IMR-90 (cell line): ENCODE data around the gene DMD. TPM values are rescaled to one million over a fixed set of nuclear protein-coding genes. Genes with fewer than 3 reads are reported as not detected.

Experiments used
- ATAC-seq: fragments of 200-7000 bp; cut with Tn5 transposase; 2 replicates; pipeline ENCODE4 v1.9.1; 2020; ENCODE audit warnings: low read depth, mild to moderate bottlenecking, moderate library complexity
- BruUV-seq: library from RNA; stranded (reverse); fragments of 400-500 nt; replicated peaks from 2 replicates; lab custom pipeline; 2021; lab: Mats Ljungman, UMichigan
- CTCF ChIA-PET: fragments of 300-600 bp; formaldehyde crosslinking; extraction: SDS; loops from one replicate; lab custom pipeline; 2021; ENCODE audit warnings: antibody characterized with exemption; lab: Yijun Ruan, JAX
- POLR2A ChIA-PET: fragments of 300-600 bp; sonication (Branson Sonifier 250); formaldehyde crosslinking; loops from one replicate; lab custom pipeline; 2022; ENCODE audit warnings: antibody characterized with exemption; ENCODE audit not compliant: unreplicated experiment; lab: Charles Lee
- DNase-seq: peaks from one replicate; pipeline ENCODE4 v3.0.0; 2013
- H2AFZ ChIP-seq: replicated peaks from 2 replicates; pipeline ENCODE3; 2013; ENCODE audit warnings: low read length, mild to moderate bottlenecking; ENCODE audit not compliant: poor library complexity
- H2AK5ac ChIP-seq: 2 replicates; pipeline ENCODE4 v1.6.1; 2013; ENCODE audit warnings: low read depth, low read length, inconsistent platforms
- H2AK9ac ChIP-seq: replicated peaks from 2 replicates; pipeline ENCODE3; 2013; ENCODE audit warnings: mild to moderate bottlenecking, low read depth, low read length, moderate library complexity; ENCODE audit not compliant: poor library complexity
- H2BK120ac ChIP-seq: 2 replicates; pipeline ENCODE4 v1.6.1; 2013; ENCODE audit warnings: low read depth, low read length, inconsistent platforms
- H2BK15ac ChIP-seq: 3 replicates; pipeline ENCODE4 v1.6.1; 2013; ENCODE audit warnings: low read depth, low read length, inconsistent platforms
- H2BK20ac ChIP-seq: 2 replicates; pipeline ENCODE4 v1.6.1; 2013; ENCODE audit warnings: low read depth, mild to moderate bottlenecking, inconsistent platforms, low read length, moderate library complexity
- H2BK5ac ChIP-seq: 2 replicates; pipeline ENCODE4 v1.6.1; 2013; ENCODE audit warnings: mild to moderate bottlenecking, low read depth, low read length, inconsistent platforms; ENCODE audit not compliant: poor library complexity, severe bottlenecking
- H3K14ac ChIP-seq: replicated peaks from 2 replicates; pipeline ENCODE4 v1.6.1; 2013; ENCODE audit warnings: low read depth, low read length, inconsistent platforms
- H3K18ac ChIP-seq: 2 replicates; pipeline ENCODE4 v1.6.1; 2013; ENCODE audit warnings: low read depth, low read length, control low read depth
- H3K23ac ChIP-seq: 2 replicates; pipeline ENCODE4 v1.6.1; 2013; ENCODE audit warnings: low read depth, low read length, inconsistent platforms
- H3K27ac ChIP-seq: 2 replicates; pipeline ENCODE4 v1.5.1; 2013; ENCODE audit warnings: mild to moderate bottlenecking, control low read depth, low read length; ENCODE audit not compliant: insufficient read depth
- H3K27me3 ChIP-seq: 2 replicates; pipeline ENCODE4 v1.6.1; 2013; ENCODE audit warnings: low read length; ENCODE audit not compliant: control insufficient read depth, insufficient read depth
- H3K36me3 ChIP-seq: 2 replicates; pipeline ENCODE4 v1.6.1; 2013; ENCODE audit warnings: low read length, mixed read lengths; ENCODE audit not compliant: control insufficient read depth, insufficient read depth
- H3K4ac ChIP-seq: 2 replicates; pipeline ENCODE4 v1.6.1; 2013; ENCODE audit warnings: low read depth, low read length, inconsistent platforms
- H3K4me1 ChIP-seq: 2 replicates; pipeline ENCODE4 v1.6.1; 2013; ENCODE audit warnings: low read length, mixed read lengths; ENCODE audit not compliant: control insufficient read depth, insufficient read depth
- H3K4me2 ChIP-seq: 2 replicates; pipeline ENCODE4 v1.6.1; 2013; ENCODE audit warnings: low read depth, mild to moderate bottlenecking, control low read depth, low read length, moderate library complexity
- H3K4me3 ChIP-seq: 2 replicates; pipeline ENCODE4 v1.5.1; 2013; ENCODE audit warnings: low read depth, mild to moderate bottlenecking, control low read depth, low read length, moderate library complexity; ENCODE audit not compliant: insufficient read depth
- H3K56ac ChIP-seq: 2 replicates; pipeline ENCODE4 v1.6.1; 2013; ENCODE audit warnings: low read length, inconsistent platforms; ENCODE audit not compliant: insufficient read depth; ENCODE audit errors: extremely low read depth
- H3K79me1 ChIP-seq, 2 experiments: 2 replicates each; pipeline ENCODE4 v1.6.1; 2013; ENCODE audit warnings: low read length in 2 of 2, inconsistent platforms in 1 of 2, low read depth in 1 of 2
- H3K9ac ChIP-seq: 2 replicates; pipeline ENCODE4 v1.6.1; 2013; ENCODE audit warnings: low read depth, low read length, control low read depth
- H3K9me1 ChIP-seq: 2 replicates; pipeline ENCODE4 v1.6.1; 2013; ENCODE audit warnings: low read length, inconsistent platforms; ENCODE audit not compliant: insufficient read depth
- H3K9me3 ChIP-seq: 2 replicates; pipeline ENCODE4 v1.6.1; 2013; ENCODE audit warnings: low read length; ENCODE audit not compliant: control insufficient read depth, insufficient read depth
- H4K20me1 ChIP-seq: 2 replicates; pipeline ENCODE4 v1.6.1; 2013; ENCODE audit warnings: low read length, inconsistent platforms; ENCODE audit not compliant: insufficient read depth
- H4K5ac ChIP-seq: 2 replicates; pipeline ENCODE4 v1.6.1; 2013; ENCODE audit warnings: mild to moderate bottlenecking, low read depth, low read length, control low read depth
- H4K8ac ChIP-seq, 2 experiments: 2 replicates each; pipeline ENCODE4 v1.6.1; 2013; ENCODE audit warnings: low read depth in 2 of 2, low read length in 2 of 2, control low read depth in 1 of 2, inconsistent platforms in 1 of 2
- H4K91ac ChIP-seq: 2 replicates; pipeline ENCODE4 v1.6.1; 2013; ENCODE audit warnings: low read depth, low read length, inconsistent platforms; ENCODE audit not compliant: insufficient read depth
- BHLHE40 ChIP-seq: fragments of 150-350 bp; IDR thresholded peaks from 2 replicates; pipeline ENCODE4 v1.6.1; 2016; ENCODE audit warnings: mild to moderate bottlenecking, low read depth, low read length
- CEBPB ChIP-seq: IDR thresholded peaks from 2 replicates; pipeline ENCODE4 v1.6.1; 2012; ENCODE audit warnings: low read depth, low read length, improper control_type of control experiment
- CHD1 ChIP-seq: IDR thresholded peaks from 2 replicates; pipeline ENCODE4 v1.6.1; 2012; ENCODE audit warnings: low read depth, low read length, improper control_type of control experiment
- ELK1 ChIP-seq: fragments of 150-350 bp; IDR thresholded peaks from 2 replicates; pipeline ENCODE4 v1.6.1; 2016; ENCODE audit warnings: low read depth, mild to moderate bottlenecking, low read length, moderate library complexity, borderline replicate concordance
- FOS ChIP-seq: fragments of 150-350 bp; IDR thresholded peaks from 2 replicates; pipeline ENCODE4 v1.6.1; 2016; ENCODE audit warnings: low read depth, low read length
- MAFK ChIP-seq: IDR thresholded peaks from 2 replicates; pipeline ENCODE4 v1.6.1; 2012; ENCODE audit warnings: low read depth, low read length, improper control_type of control experiment
- MAZ ChIP-seq: IDR thresholded peaks from 2 replicates; pipeline ENCODE4 v1.6.1; 2012; ENCODE audit warnings: low read depth, mild to moderate bottlenecking, low read length, improper control_type of control experiment, moderate library complexity, borderline replicate concordance
- MXI1 ChIP-seq: IDR thresholded peaks from 2 replicates; pipeline ENCODE4 v1.6.1; 2012; ENCODE audit warnings: low read depth, mild to moderate bottlenecking, low read length, moderate library complexity, borderline replicate concordance
- NFE2L2 ChIP-seq: fragments of 150-350 bp; IDR thresholded peaks from 2 replicates; pipeline ENCODE4 v1.6.1; 2016; ENCODE audit warnings: low read depth, mild to moderate bottlenecking, low read length
- POLR2A ChIP-seq: IDR thresholded peaks from 2 replicates; pipeline ENCODE4 v1.6.1; 2012; ENCODE audit warnings: mild to moderate bottlenecking, low read depth, low read length
- RCOR1 ChIP-seq: IDR thresholded peaks from 2 replicates; pipeline ENCODE4 v1.6.1; 2012; ENCODE audit warnings: mild to moderate bottlenecking, low read length, improper control_type of control experiment; ENCODE audit not compliant: insufficient replicate concordance
- RFX5 ChIP-seq: IDR thresholded peaks from 2 replicates; pipeline ENCODE4 v1.8.0; 2012; ENCODE audit warnings: low read depth, mild to moderate bottlenecking, low read length, moderate library complexity
- SMC3 ChIP-seq: fragments of 150-350 bp; IDR thresholded peaks from 2 replicates; pipeline ENCODE4 v1.6.1; 2016; ENCODE audit warnings: low read depth, mild to moderate bottlenecking, antibody characterized with exemption, low read length, moderate library complexity
- USF2 ChIP-seq: fragments of 150-350 bp; IDR thresholded peaks from 2 replicates; pipeline ENCODE4 v1.6.1; 2017; ENCODE audit warnings: mild to moderate bottlenecking, antibody characterized with exemption, low read length, low read depth
- dilution Hi-C: fragments of 300-500 bp; cut with HindIII; formaldehyde crosslinking; loops from one replicate; pipeline ENCODE4 v1.14.3; 2018; ENCODE audit warnings: low sequenced_read_pairs; ENCODE audit not compliant: unreplicated experiment
- in situ Hi-C: fragments of 300-500 bp; cut with MboI; formaldehyde crosslinking; loops from 3 replicates; pipeline ENCODE4 v1.14.3; 2019; ENCODE audit warnings: low sequenced_read_pairs, inconsistent platforms, mixed read lengths
- intact Hi-C: fragments of 100-400 bp; cut with micrococcal nuclease; formaldehyde crosslinking; loops from 2 replicates; pipeline ENCODE4 v1.10.0; 2022
- polyA plus RNA-seq, 3 experiments: library from polyadenylated mRNA; depleted of rRNA; stranded (reverse); fragments of >200 nt; gene quantifications; 2 replicates each; pipeline ENCODE4 v1.2.3, GENCODE V29; 2012; ENCODE audit warnings: low replicate concordance in 1 of 3
- total RNA-seq: library from RNA; depleted of rRNA; stranded (reverse); fragments of >200 nt; gene quantifications from 2 replicates; pipeline ENCODE4 v1.2.3, GENCODE V29; 2012
- TF ChIP-seq, protein P1 (sequence below): conservative IDR thresholded peaks from 2 replicates; pipeline ENCODE4 v1.5.1; 2012; ENCODE audit warnings: mild to moderate bottlenecking, low read depth, low read length, improper control_type of control experiment

Gene DMD
- total and polyA plus RNA-seq, 2 of the 4 experiments (the other 2 are of a cell fraction) = 6.6 to 11.8 TPM

GRCh38 chrX:31656013-31656412 lies 1555.3 kb downstream of the DMD start:
- intact Hi-C loops = loop anchor here (5.0 kb wide), 1 partner anchor 234 kb away; no protein-coding TSS in a partner anchor

More at GRCh38 chrX:31656013-31656412, 1555.3 kb downstream of the DMD start:
- Histone ChIP-seq H3K9me3 (no peaks in the 10 kb centered on the region), H4K91ac (no peak overlapping the region), H2BK15ac (no peak overlapping the region), H3K23ac (no peak overlapping the region), H4K8ac (no peak overlapping the region), H3K79me1 (no peaks in the 10 kb centered on the region), H2AK5ac (no peak overlapping the region), H2BK5ac (no peak overlapping the region), H3K4me1 (no peaks in the 10 kb centered on the region), H3K4ac (no peak overlapping the region), H3K27ac (no peak overlapping the region), H2AFZ (no peak overlapping the region), H3K36me3 (no peaks in the 10 kb centered on the region), H3K27me3 (no peaks in the 10 kb centered on the region), H2BK20ac (no peak overlapping the region), H4K20me1 (no peaks in the 10 kb centered on the region), H3K14ac (no peak overlapping the region), H2BK120ac (no peak overlapping the region), H3K18ac (no peak overlapping the region), H3K4me2 (no peak overlapping the region), H3K56ac (no peak overlapping the region), H3K9me1 (no peaks in the 10 kb centered on the region), H3K4me3 (no peak overlapping the region), H4K5ac (no peak overlapping the region), H2AK9ac (no peak overlapping the region), H3K9ac (no peak overlapping the region)
- POLR2A ChIA-PET = no interaction called here
- DNase-seq (peak; percentile 47), ATAC-seq (no peak)
- BruUV-seq = no TSS peak
- TF ChIP-seq CEBPB (no peak), RCOR1 (no peak), ELK1 (no peak), SMC3 (no peak), RFX5 (no peak), MAZ (no peak), BHLHE40 (no peak), MXI1 (no peak), USF2 (no peak), CHD1 (no peak), POLR2A (no peak), NFE2L2 (no peak), MAFK (no peak), FOS (no peak)
- TF ChIP-seq, protein P1, sequence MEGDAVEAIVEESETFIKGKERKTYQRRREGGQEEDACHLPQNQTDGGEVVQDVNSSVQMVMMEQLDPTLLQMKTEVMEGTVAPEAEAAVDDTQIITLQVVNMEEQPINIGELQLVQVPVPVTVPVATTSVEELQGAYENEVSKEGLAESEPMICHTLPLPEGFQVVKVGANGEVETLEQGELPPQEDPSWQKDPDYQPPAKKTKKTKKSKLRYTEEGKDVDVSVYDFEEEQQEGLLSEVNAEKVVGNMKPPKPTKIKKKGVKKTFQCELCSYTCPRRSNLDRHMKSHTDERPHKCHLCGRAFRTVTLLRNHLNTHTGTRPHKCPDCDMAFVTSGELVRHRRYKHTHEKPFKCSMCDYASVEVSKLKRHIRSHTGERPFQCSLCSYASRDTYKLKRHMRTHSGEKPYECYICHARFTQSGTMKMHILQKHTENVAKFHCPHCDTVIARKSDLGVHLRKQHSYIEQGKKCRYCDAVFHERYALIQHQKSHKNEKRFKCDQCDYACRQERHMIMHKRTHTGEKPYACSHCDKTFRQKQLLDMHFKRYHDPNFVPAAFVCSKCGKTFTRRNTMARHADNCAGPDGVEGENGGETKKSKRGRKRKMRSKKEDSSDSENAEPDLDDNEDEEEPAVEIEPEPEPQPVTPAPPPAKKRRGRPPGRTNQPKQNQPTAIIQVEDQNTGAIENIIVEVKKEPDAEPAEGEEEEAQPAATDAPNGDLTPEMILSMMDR = no peak
- in situ Hi-C loops = loop anchor here (10.0 kb wide), 1 partner anchor 441 kb away; no protein-coding TSS in a partner anchor
- CTCF ChIA-PET = interaction anchor here (1.1 to 3.0 kb wide), 3 partner anchors 438 to 619 kb away, joined by 3 to 9 read pairs (median 3); no protein-coding TSS in a partner anchor
- dilution Hi-C loops = no loop called here
